ENCODE results near the gene IGFBP1. TPM values are rescaled to one million over a fixed set of nuclear protein-coding genes. Genes with fewer than 3 reads are reported as not detected.
A peak's percentile ranks its signal among the peaks of the same experiment; 100 is the strongest.

The IGFBP1 gene
- total and polyA plus RNA-seq, 2 experiments from 2014 or later: 0.50 to 1.3 TPM

DNA sequence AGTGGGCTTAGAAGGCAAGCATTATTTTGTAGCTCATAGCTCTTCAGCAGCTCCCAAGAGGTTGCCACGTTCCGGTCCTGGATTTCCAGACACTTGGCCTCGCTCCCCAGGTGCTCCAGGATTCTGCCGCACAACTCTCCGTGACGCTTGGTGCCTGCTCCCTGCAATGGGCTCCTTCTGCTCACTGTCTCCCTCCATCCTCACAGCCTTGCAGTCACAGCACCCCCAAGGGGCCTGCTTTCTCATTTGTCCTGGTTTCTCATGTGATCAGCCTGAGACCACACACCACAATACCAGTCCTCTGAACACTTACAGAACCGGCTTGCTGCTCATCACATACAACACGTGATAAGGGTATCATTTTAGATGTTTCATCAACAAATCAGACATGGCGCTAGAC, 23.0 kb downstream of the IGFBP1 start:
- H3K36me3 ChIP-seq (ENCODE audit: low read depth): peaks cover 41% of the 10 kb centered on the region
- TF ChIP-seq EZH2 (IDR thresholded peaks at IDR 0.05; ENCODE audit: insufficient read depth, poor library complexity, severe bottlenecking): no peak
- TF ChIP-seq EZH2phosphoT487 (IDR thresholded peaks at IDR 0.05; ENCODE audit: insufficient read depth, low read depth): no peak
- in situ Hi-C loops (cut with MboI): loop anchor here (25.0 kb wide), 2 partner anchors 826 to 1276 kb away; no protein-coding TSS in a partner anchor
- no peak overlapping the region for H3K4me2 ChIP-seq (ENCODE audit: unreplicated experiment)
- H3K4me3 ChIP-seq: no peak overlapping the region
- no peaks in the 10 kb centered on the region for H3K27me3 ChIP-seq (replicated peaks; ENCODE audit: insufficient read depth)
- H3K27ac ChIP-seq: peak overlapping the region; percentile 28
- peaks cover 82% of the 10 kb centered on the region for H3F3A ChIP-seq (ENCODE audit: insufficient read depth)
- H3K9me2 ChIP-seq (ENCODE audit: insufficient read depth): no peaks in the 10 kb centered on the region
- peak; percentile 66 for DNase-seq
- no peak overlapping the region for H3K9ac ChIP-seq
- H3K4me1 ChIP-seq (ENCODE audit: insufficient read depth): peaks cover 3% of the 10 kb centered on the region; the same call in 1 of the 2 replicates
- peaks cover 13% of the 10 kb centered on the region for H4K20me1 ChIP-seq (ENCODE audit: insufficient read depth)
- no peaks in the 10 kb centered on the region for H3K9me3 ChIP-seq (ENCODE audit: low read depth)
- 88 to 93% methylated on average over 9 of the region's 9 CpGs for WGBS, 2 experiments (ENCODE audit: low coverage in 1 of 2, low lambda C conversion rate in 2 of 2, missing lambda C conversion rate in 2 of 2)
- H3K79me2 ChIP-seq (ENCODE audit: insufficient read depth): peaks cover 7% of the 10 kb centered on the region
- no peak overlapping the region for H2AFZ ChIP-seq

DNA sequence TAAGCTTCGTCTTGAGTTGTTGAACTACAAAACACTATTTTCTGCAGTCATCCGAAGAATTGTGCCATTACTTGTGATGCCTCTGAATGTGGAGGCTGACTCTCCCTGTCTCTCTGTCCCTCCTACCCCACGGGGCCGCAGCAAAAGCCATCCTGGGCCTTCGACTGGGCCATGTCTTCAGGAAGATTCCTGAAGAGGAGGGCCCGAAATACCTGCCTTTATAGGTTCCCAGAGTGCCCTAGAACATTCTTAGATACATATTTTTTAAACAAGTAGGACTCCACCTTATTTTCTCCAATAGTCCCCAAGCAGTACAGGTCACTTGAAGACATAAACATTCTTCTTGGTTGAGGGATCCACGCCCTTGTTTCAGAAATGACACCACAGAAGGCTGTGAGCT, 24.7 kb downstream of the IGFBP1 start:
- in situ Hi-C loops (cut with MboI): loop anchor here (25.0 kb wide), 2 partner anchors 824 to 1274 kb away; no protein-coding TSS in a partner anchor
- H3K4me3 ChIP-seq: no peak overlapping the region
- TF ChIP-seq EZH2phosphoT487 (IDR thresholded peaks at IDR 0.05; ENCODE audit: insufficient read depth, low read depth) (no peak), EZH2 (IDR thresholded peaks at IDR 0.05; ENCODE audit: insufficient read depth, poor library complexity, severe bottlenecking) (no peak)
- H3K79me2 ChIP-seq (ENCODE audit: insufficient read depth): peaks cover 23% of the 10 kb centered on the region
- H3K9me3 ChIP-seq (ENCODE audit: low read depth): no peaks in the 10 kb centered on the region
- H3F3A ChIP-seq (ENCODE audit: insufficient read depth): peaks cover 98% of the 10 kb centered on the region
- no peaks in the 10 kb centered on the region for H3K27me3 ChIP-seq (replicated peaks; ENCODE audit: insufficient read depth)
- no peaks in the 10 kb centered on the region for H3K9me2 ChIP-seq (ENCODE audit: insufficient read depth)
- peak overlapping the region; percentile 21; the same call in 1 of the 2 replicates for H3K9ac ChIP-seq
- H3K4me1 ChIP-seq (ENCODE audit: insufficient read depth): peaks cover 7% of the 10 kb centered on the region; the same call in 1 of the 2 replicates
- DNase-seq: no peak
- peaks cover 15% of the 10 kb centered on the region for H4K20me1 ChIP-seq (ENCODE audit: insufficient read depth)
- H3K4me2 ChIP-seq (ENCODE audit: unreplicated experiment): no peak overlapping the region
- no peak overlapping the region for H2AFZ ChIP-seq
- WGBS, 2 experiments (ENCODE audit: low coverage in 1 of 2, low lambda C conversion rate in 2 of 2, missing lambda C conversion rate in 2 of 2): 92 to 95% methylated on average over 7 of the region's 7 CpGs
- peak overlapping the region; percentile 40 for H3K27ac ChIP-seq
- peaks cover 57% of the 10 kb centered on the region for H3K36me3 ChIP-seq (ENCODE audit: low read depth)

GRCh38 chr7:45914911-45915310, 26.6 kb downstream of the IGFBP1 start:
- H3K27ac ChIP-seq: peak overlapping the region; percentile 75
- no peak for DNase-seq
- H3K4me2 ChIP-seq (ENCODE audit: unreplicated experiment): no peak overlapping the region
- H4K20me1 ChIP-seq (ENCODE audit: insufficient read depth): peaks cover 30% of the 10 kb centered on the region
- H2AFZ ChIP-seq: no peak overlapping the region
- TF ChIP-seq EZH2phosphoT487 (IDR thresholded peaks at IDR 0.05; ENCODE audit: insufficient read depth, low read depth) (no peak), EZH2 (IDR thresholded peaks at IDR 0.05; ENCODE audit: insufficient read depth, poor library complexity, severe bottlenecking) (no peak)
- whole genome bisulfite sequencing, 2 experiments (ENCODE audit: low coverage in 1 of 2, low lambda C conversion rate in 2 of 2, missing lambda C conversion rate in 2 of 2): 92% methylated on average over 12 of the region's 12 CpGs
- H3K9me3 ChIP-seq (ENCODE audit: low read depth): no peaks in the 10 kb centered on the region
- in situ Hi-C loops (cut with MboI): loop anchor here (25.0 kb wide), 2 partner anchors 822 to 1272 kb away; no protein-coding TSS in a partner anchor
- no peaks in the 10 kb centered on the region for H3K27me3 ChIP-seq (replicated peaks; ENCODE audit: insufficient read depth)
- peaks cover 7% of the 10 kb centered on the region; the same call in 1 of the 2 replicates for H3K4me1 ChIP-seq (ENCODE audit: insufficient read depth)
- peak overlapping the region; percentile 96; the same call in 1 of the 2 replicates for H3K9ac ChIP-seq
- H3K79me2 ChIP-seq (ENCODE audit: insufficient read depth): peaks cover 43% of the 10 kb centered on the region
- peaks cover 76% of the 10 kb centered on the region for H3K36me3 ChIP-seq (ENCODE audit: low read depth)
- H3K9me2 ChIP-seq (ENCODE audit: insufficient read depth): no peaks in the 10 kb centered on the region
- no peak overlapping the region; the same call in 1 of the 2 replicates for H3K4me3 ChIP-seq
- H3F3A ChIP-seq (ENCODE audit: insufficient read depth): peaks cover 98% of the 10 kb centered on the region

DNA sequence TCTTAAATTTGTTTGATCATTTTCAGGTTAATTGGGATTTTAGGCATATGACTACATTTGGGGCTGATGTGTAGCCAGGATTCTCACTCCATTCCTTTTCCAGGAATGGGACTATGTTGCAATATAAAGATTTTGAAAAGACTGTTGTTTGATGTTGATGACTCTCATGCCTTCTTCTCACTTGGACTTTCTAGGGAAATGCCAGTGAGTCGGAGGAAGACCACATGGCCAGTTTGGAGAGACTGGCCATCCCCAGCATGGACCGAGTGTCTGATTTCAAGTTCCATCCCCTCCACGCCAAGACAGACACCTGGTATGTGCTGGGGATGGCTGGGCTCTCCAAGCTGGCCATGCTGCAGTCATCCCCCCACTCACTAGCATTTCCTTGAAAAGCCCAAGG, 27.3 kb downstream of the IGFBP1 start:
- H3K79me2 ChIP-seq (ENCODE audit: insufficient read depth): peaks cover 50% of the 10 kb centered on the region
- H3K4me1 ChIP-seq (ENCODE audit: insufficient read depth): peaks cover 7% of the 10 kb centered on the region; the same call in 1 of the 2 replicates
- peak overlapping the region; percentile 75 for H3K27ac ChIP-seq
- TF ChIP-seq EZH2 (IDR thresholded peaks at IDR 0.05; ENCODE audit: insufficient read depth, poor library complexity, severe bottlenecking): no peak
- TF ChIP-seq EZH2phosphoT487 (IDR thresholded peaks at IDR 0.05; ENCODE audit: insufficient read depth, low read depth): no peak
- peak overlapping the region; percentile 96 for H3K9ac ChIP-seq
- peak; percentile 72 for DNase-seq
- 67 to 68% methylated on average over 3 of the region's 3 CpGs for WGBS, 2 experiments (ENCODE audit: low coverage in 1 of 2, low lambda C conversion rate in 2 of 2, missing lambda C conversion rate in 2 of 2)
- no peaks in the 10 kb centered on the region for H3K9me2 ChIP-seq (ENCODE audit: insufficient read depth)
- in situ Hi-C loops (cut with MboI): loop anchor here (25.0 kb wide), 2 partner anchors 822 to 1272 kb away; no protein-coding TSS in a partner anchor
- H3F3A ChIP-seq (ENCODE audit: insufficient read depth): peaks cover 97% of the 10 kb centered on the region
- H3K36me3 ChIP-seq (ENCODE audit: low read depth): peaks cover 82% of the 10 kb centered on the region
- no peak overlapping the region for H2AFZ ChIP-seq
- no peaks in the 10 kb centered on the region for H3K27me3 ChIP-seq (replicated peaks; ENCODE audit: insufficient read depth)
- H4K20me1 ChIP-seq (ENCODE audit: insufficient read depth): peaks cover 30% of the 10 kb centered on the region
- H3K4me2 ChIP-seq (ENCODE audit: unreplicated experiment): peak overlapping the region; percentile 95
- peak overlapping the region; percentile 99 for H3K4me3 ChIP-seq
- H3K9me3 ChIP-seq (ENCODE audit: low read depth): no peaks in the 10 kb centered on the region

Measured in GM23248 (cell line).